HEK293 (cell line): ENCODE data around the gene ARHGAP32.

Experiments
- HOXA7 ChIP-seq: sonication (generic); formaldehyde crosslinking; IDR thresholded peaks from 2 replicates; pipeline ENCODE4 v1.8.1; 2022; ENCODE audit warnings: missing genetic modification reagents, borderline replicate concordance
- KLF9 ChIP-seq: fragments of 450-650 bp; formaldehyde crosslinking; IDR thresholded peaks from 2 replicates; pipeline ENCODE4 v1.5.1; 2016; ENCODE audit warnings: missing biosample characterization, missing genetic modification characterization, low read depth
- ZBTB20 ChIP-seq: fragments of 450-650 bp; formaldehyde crosslinking; IDR thresholded peaks from 2 replicates; pipeline ENCODE4 v1.5.1; 2016; ENCODE audit warnings: missing biosample characterization, missing genetic modification characterization
- ZNF202 ChIP-seq: fragments of 450-650 bp; formaldehyde crosslinking; IDR thresholded peaks from 2 replicates; pipeline ENCODE4 v1.5.1; 2016; ENCODE audit warnings: missing biosample characterization, missing genetic modification characterization, borderline replicate concordance
- ZNF311 ChIP-seq: fragments of 450-650 bp; formaldehyde crosslinking; IDR thresholded peaks from 2 replicates; pipeline ENCODE4 v1.5.1; 2017; ENCODE audit warnings: missing biosample characterization, missing genetic modification characterization, borderline replicate concordance
- ZNF37A ChIP-seq: fragments of 450-650 bp; IDR thresholded peaks from 2 replicates; pipeline ENCODE4 v1.5.1; 2018; ENCODE audit warnings: missing biosample characterization, missing genetic modification characterization
- ZNF394 ChIP-seq: fragments of 450-650 bp; formaldehyde crosslinking; IDR thresholded peaks from 2 replicates; pipeline ENCODE4 v1.5.1; 2016; ENCODE audit warnings: missing biosample characterization, missing genetic modification characterization, mild to moderate bottlenecking, moderate library complexity, borderline replicate concordance
- ZNF629 ChIP-seq: fragments of 450-650 bp; formaldehyde crosslinking; IDR thresholded peaks from 2 replicates; pipeline ENCODE4 v1.5.1; 2017; ENCODE audit warnings: missing biosample characterization, missing genetic modification characterization
- TF ChIP-seq, protein P1 (sequence below): fragments of 450-650 bp; formaldehyde crosslinking; IDR thresholded peaks from 2 replicates; pipeline ENCODE4 v1.5.1; 2016; ENCODE audit warnings: missing biosample characterization, missing genetic modification characterization
- TF ChIP-seq, protein P2 (sequence below): fragments of 450-650 bp; formaldehyde crosslinking; optimal IDR thresholded peaks from 2 replicates; pipeline ENCODE3; 2016; ENCODE audit warnings: missing biosample characterization, mild to moderate bottlenecking, missing genetic modification characterization

GRCh38 chr11:129223701-129224149, 31.6 kb upstream of the ARHGAP32 start:
- TF ChIP-seq ZNF629 (tag by site-specific recombination) (no peak), ZNF311 (tag by site-specific recombination) (no peak), ZNF202 (tag by site-specific recombination) (no peak), HOXA7 (CRISPR knock-in tag) (no peak), KLF9 (no peak), ZNF37A (no peak), ZNF394 (no peak), ZBTB20 (tag by site-specific recombination) (no peak)
- TF ChIP-seq, protein P1, sequence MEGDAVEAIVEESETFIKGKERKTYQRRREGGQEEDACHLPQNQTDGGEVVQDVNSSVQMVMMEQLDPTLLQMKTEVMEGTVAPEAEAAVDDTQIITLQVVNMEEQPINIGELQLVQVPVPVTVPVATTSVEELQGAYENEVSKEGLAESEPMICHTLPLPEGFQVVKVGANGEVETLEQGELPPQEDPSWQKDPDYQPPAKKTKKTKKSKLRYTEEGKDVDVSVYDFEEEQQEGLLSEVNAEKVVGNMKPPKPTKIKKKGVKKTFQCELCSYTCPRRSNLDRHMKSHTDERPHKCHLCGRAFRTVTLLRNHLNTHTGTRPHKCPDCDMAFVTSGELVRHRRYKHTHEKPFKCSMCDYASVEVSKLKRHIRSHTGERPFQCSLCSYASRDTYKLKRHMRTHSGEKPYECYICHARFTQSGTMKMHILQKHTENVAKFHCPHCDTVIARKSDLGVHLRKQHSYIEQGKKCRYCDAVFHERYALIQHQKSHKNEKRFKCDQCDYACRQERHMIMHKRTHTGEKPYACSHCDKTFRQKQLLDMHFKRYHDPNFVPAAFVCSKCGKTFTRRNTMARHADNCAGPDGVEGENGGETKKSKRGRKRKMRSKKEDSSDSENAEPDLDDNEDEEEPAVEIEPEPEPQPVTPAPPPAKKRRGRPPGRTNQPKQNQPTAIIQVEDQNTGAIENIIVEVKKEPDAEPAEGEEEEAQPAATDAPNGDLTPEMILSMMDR: no peak
- TF ChIP-seq, protein P2, sequence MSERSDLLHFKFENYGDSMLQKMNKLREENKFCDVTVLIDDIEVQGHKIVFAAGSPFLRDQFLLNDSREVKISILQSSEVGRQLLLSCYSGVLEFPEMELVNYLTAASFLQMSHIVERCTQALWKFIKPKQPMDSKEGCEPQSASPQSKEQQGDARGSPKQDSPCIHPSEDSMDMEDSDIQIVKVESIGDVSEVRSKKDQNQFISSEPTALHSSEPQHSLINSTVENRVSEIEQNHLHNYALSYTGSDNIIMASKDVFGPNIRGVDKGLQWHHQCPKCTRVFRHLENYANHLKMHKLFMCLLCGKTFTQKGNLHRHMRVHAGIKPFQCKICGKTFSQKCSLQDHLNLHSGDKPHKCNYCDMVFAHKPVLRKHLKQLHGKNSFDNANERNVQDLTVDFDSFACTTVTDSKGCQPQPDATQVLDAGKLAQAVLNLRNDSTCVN: no peak
